Ureter (tissue), 1 donor: ENCODE data around the gene HOMEZ. TPM values are rescaled to one million over a fixed set of nuclear protein-coding genes. Genes with fewer than 3 reads are reported as not detected.
A peak's percentile ranks its signal among the peaks of the same experiment; 100 is the strongest.
"Not testable (repeated sequence)": the region's sequence is repeated elsewhere in the genome, so short reads cannot be mapped to it uniquely, and the experiment has no call there.

Experiments
- DNase-seq: peaks from one replicate; pipeline ENCODE4 v3.0.0-alpha.2; 2020; ENCODE audit warnings: low spot score
- total RNA-seq: library from RNA; stranded (reverse); gene quantifications from one replicate; pipeline ENCODE4 v1.2.4, GENCODE V29; 2023
- donor health status: DM: yes; HTN: yes; CAD: no.

Gene HOMEZ, protein sequence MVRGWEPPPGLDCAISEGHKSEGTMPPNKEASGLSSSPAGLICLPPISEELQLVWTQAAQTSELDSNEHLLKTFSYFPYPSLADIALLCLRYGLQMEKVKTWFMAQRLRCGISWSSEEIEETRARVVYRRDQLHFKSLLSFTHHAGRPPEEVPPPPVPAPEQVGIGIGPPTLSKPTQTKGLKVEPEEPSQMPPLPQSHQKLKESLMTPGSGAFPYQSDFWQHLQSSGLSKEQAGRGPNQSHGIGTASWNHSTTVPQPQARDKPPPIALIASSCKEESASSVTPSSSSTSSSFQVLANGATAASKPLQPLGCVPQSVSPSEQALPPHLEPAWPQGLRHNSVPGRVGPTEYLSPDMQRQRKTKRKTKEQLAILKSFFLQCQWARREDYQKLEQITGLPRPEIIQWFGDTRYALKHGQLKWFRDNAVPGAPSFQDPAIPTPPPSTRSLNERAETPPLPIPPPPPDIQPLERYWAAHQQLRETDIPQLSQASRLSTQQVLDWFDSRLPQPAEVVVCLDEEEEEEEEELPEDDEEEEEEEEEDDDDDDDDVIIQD
- 32.7 TPM for total RNA-seq

DNA sequence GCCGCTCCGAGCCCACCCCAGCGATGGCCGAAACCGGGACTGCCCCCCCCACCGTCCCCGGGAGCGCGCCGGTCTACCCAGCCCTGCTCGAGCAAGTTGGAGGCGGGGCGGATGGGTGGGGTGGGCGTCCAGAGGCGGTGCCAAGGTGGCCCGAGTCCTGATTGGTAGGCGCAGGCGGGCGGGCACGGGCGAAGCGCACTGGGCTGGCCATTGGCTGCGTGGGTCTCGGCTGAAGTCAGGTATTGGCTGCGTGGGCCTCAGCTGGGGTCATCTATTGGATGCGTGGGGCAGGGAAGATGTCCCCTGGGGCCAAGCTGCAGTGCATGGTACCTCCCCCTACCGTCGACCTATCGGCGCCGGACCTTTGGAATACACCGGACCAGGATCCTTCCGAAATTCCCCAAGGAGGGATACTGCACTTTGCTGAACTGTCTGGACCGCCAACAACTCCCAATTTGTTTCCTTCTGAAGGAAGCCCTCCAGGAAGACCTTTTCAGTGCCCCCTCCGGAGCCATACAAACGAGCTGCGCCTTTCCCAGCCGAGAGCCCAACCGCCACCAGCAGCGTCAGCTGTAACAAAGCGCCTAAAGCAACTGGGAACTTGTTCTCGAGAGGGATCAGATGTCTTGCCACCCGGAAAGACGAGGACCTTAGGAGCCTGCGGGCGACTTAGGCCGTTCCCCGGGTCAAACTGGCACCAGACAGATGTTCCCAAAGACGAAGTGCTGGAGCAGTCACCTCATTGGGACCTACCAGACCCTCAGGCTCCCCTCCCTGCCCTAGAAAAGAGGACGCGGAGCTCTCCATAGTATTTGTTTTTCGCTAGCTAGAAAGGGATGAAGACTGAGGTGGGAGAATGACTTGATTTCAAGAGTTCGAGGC, at the start of gene HOMEZ:
HOMEZ (minus strand) TSS at position 113 of the 882 bp plus-strand sequence. CDS start 180 bp downstream, outside the sequence.
- peak; percentile 99 for DNase-seq

DNA sequence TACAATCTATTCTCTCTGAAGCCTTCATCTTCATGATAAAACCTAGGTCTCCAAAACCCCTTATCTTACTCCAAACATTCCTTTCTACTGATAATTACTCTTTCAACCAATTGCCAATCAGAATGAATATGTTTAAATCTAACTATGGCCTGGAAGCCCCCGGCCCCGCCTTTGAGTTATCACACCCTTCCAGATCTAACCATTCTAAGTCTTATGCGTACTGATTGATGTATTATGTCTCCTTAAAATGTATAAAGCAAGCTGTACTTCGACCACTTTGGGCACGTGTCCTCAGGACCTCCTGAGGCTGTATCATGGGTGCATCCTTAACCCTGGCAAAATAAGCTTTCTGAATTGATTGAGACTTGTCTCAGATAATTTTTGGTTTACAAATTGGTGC, 49.7 kb upstream of the HOMEZ start:
- DNase-seq = no peak

DNA sequence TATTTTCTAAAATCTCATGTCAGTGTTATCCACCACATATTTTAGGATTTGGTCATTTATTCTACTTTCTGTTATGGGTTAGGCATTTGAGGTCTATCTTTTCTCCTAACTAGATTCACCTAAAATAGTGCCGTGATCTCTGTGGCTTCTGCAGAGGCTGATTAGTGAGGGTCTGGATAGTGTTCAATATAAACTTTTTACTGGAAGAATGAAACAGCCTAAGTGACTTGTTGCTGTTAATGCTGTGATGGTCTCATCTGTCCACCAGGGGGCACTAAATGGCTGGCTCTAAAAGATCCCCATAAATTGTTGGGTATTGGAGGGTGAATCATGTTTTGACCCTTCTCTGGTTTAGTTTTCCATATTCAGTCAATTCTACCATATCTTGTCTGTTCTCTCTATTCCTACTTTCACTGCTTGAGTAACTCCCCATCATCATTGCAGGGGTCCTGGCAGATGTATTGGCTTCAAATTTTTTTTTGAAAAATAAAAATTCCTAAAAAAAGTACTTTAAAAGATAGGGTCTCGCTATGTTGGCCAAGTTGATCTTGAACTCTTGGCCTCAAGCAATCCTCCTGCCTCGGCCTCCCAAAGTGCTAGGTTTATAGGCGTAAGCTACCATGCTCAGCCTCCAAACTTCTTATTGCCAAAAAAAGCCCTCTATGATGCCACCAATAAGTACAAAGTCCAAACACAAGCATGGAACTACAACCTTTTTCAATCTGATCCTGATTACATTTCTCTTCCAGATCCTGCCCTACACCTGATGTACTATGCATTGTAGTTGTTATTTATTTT, 42.2 kb upstream of the HOMEZ start:
- DNase-seq = no peak

DNA sequence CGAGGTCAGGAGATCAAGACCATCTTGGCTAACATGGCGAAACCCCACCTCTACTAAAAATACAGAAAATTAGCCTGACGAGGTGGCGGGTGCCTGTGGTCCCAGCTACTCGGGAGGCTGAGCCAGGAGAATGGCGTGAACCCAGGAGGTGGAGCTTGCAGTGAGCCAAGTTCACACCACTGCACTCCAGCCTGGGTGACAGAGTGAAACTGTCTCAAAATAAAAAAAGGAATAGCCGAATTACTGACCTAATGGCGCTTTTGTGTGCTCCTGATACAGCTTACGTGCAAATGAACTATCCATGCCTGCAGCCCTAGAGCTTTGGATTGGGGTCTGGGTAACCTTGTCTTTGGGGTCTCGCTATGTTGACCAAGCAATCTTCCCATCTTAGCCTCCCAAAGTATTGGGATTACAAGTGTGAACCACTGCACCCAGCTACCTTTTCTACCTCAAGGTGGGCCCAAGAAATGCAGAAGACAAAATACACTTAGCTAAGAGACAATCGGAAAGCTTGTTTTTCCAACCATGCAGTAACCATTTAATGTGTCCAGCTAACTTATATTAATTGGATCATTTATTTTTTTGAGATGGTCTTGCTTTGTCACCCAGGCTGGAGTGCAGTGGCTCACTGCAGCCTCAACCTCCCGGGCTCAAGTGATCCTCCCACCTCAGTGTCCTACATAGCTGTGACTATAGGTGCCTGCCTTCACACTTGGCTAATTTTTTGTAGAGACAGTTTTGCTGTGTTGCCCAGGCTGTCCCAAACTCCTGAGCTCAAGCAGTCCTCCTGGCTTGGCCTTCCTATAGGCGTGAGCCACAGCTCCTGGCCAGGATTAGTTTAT, 40.8 kb upstream of the HOMEZ start:
- DNase-seq = no peak

DNA sequence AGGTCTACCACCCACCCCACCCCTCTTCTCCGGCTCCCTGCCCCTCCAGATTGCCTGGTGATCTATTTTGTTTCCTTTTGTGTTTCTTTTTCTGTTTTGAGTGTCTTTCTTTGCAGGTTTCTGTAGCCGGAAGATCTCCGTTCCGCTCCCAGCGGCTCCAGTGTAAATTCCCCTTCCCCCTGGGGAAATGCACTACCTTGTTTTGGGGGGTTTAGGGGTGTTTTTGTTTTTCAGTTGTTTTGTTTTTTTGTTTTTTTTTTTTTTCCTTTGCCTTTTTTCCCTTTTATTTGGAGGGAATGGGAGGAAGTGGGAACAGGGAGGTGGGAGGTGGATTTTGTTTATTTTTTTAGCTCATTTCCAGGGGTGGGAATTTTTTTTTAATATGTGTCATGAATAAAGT, 39.8 kb upstream of the HOMEZ start:
- DNase-seq = not testable (repeated sequence)

DNA sequence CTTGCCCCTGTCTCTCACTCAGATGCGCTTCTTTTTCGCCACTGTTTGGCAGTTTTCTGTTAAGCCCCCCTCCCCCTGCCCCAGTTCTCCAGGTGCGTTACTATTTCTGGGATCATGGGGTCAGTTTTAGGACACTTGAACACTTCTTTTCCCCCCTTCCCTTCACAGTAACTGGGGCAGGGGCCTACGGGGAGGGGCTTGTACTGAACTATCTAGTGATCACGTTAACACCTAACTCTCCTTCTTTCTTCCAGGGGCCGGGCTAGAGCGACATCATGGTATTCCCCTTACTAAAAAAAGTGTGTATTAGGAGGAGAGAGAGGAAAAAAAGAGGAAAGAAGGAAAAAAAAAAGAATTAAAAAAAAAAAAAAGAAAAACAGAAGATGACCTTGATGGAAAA, 39.1 kb upstream of the HOMEZ start:
- no peak for DNase-seq

DNA sequence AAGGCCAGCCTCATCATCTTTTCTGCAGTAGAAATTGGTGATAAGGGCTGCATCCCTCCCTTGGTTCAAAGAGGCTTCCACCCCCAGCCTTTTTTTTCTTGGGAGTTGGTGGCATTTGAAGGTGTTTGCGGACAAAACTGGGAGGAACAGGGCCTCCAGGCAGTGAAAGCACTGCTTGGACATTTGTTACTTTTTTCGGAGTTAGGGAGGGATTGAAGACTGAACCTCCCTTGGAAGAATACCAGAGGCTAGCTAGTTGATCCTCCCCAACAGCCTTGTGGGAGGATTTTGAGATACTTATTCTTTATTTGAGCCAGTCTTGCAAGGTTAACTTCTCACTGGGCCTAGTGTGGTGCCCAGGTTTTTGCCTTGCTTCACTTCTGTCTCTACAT, 38.5 kb upstream of the HOMEZ start:
- no peak for DNase-seq

DNA sequence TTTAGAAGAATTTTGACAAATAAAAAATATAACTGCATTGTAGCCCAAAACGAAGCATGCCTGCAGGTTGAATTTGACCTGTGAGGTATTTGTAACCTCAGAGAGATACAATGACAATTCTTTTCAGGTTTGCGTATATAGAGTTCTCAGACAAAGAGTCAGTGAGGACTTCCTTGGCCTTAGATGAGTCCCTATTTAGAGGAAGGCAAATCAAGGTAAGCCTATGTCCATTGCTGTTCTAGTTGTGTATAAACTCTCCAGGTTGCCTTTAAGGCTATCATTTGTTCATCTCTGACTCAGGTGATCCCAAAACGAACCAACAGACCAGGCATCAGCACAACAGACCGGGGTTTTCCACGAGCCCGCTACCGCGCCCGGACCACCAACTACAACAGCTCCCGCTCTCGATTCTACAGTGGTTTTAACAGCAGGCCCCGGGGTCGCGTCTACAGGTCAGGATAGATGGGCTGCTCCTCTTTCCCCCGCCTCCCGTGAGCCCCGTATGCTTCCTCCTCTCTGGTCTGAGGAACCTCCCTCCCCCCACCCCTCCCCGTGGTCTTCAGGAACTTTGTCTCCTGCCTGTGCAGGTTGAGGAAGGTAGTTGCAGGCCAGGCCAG, 38.0 kb upstream of the HOMEZ start:
- no peak for DNase-seq

DNA sequence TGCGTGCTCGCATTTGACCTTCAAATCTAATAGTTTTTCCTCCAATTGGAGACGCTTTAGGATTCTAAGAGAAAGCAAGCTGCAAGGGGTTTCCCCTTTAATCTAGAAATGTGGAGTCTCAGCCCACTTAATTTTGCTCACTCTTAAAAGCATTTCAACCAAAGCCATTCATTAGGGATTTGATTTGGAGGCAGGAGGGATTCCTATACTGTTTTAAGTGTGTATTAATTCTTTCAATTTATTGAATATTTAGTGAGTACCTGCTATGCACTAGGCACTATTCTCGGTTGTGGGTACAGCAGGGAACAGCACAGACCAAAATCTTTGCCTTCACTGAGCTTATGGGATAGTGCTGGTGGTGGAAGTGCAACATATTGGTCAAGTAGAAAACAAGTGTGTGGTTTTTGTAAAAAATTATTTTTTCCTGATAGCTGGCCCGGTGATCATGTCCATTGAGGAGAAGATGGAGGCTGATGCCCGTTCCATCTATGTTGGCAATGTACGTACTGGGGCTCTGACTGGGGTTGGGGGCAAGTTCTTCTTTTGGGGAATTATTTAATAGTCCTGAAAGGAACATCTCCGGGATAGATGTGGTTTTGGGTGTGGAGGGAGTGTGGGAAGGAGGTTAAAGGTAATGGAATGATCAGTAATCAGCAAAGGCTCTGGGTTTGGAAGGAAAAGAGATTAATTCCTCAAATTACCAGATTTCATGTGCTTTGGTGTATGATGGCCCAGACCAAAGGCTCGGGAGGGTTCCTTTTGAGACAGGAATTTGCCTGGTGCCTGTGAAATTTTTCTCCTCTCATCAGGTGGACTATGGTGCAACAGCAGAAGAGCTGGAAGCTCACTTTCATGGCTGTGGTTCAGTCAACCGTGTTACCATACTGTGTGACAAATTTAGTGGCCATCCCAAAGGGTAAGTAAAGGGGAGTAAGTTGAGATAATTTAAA, 36.9 kb upstream of the HOMEZ start:
- no peak for DNase-seq

DNA sequence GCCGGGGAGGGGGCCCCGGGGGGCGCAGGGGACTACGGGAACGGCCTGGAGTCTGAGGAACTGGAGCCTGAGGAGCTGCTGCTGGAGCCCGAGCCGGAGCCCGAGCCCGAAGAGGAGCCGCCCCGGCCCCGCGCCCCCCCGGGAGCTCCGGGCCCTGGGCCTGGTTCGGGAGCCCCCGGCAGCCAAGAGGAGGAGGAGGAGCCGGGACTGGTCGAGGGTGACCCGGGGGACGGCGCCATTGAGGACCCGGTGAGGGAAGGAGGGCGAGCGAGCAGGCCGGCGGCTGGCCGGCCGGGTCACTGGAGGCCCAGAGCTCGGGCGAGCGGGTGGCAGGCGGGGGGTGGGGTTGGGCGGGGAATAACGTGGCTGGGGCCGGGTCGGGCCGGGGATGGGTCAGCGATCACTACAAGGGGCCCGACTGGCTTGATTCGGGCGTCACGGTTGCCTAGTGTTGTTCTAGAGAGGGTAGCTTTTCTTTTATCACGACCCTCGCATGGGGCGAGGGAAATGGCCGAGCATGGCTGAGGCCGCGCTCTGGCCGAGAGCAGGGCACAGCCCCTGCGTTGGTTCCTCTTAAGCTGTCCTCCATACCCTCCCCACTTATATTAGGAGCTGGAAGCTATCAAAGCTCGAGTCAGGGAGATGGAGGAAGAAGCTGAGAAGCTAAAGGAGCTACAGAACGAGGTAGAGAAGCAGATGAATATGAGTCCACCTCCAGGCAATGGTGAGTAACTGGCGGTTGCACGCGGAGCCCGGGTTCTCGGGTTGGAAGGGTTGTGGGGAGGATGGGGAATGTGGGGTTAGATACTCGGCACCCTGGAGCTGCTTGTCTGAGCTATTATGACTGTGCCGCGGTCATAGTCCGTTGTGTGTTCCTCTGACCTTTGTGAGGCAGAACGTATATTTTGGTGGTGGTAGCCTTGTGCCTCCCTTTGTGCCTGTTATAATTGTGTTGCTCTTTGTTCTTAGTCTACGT, 35.9 kb upstream of the HOMEZ start:
- peak; percentile 65 for DNase-seq

DNA sequence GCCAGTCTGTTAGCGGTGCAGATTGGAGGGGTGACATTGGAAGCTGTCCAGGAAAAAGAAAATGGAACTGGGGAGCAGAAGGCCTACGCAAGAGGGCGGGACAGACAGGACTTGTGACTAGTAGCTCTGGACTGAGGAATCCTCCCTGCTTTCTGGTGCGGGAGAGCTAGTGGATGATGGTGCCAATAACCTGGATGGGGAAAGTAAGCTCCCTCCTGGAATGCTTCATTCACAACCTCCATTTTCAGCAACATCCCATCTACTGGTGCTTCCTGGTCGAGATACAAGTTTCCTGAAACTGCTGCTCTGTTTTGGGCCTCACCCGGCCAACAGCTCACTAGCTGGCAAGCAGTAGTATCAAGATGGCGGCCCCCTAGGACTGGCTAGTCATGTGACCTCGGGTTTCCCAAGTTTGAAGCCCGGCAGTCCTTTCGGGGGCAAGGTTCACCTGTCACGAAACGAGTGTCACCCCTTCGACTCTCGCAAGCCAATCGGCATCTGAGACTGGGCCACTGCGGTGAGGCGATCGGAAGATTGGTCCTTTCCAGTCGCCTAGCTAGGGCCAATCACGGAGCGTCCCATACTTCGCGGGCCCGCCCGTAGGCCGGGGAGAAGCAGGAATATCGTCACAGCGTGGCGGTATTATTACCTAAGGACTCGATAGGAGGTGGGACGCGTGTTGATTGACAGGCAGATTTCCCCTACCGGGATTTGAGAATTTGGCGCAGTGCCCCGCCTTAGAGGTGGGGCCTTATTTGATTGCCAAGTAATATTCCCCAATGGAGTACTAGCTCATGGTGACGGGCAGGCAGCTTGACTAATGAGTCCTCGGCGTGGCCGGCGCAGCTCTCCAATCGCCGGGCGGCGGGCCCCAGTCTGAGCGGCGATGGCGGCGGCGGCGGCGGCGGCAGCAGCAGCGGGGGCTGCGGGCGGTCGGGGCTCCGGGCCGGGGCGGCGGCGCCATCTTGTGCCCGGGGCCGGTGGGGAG, 34.9 kb upstream of the HOMEZ start, which contains the start of gene PABPN1:
PABPN1 (plus strand) TSS at position 874 of the 988 bp plus-strand sequence; CDS start at position 887, 13 bp downstream.
- DNase-seq = peak; percentile 99

DNA sequence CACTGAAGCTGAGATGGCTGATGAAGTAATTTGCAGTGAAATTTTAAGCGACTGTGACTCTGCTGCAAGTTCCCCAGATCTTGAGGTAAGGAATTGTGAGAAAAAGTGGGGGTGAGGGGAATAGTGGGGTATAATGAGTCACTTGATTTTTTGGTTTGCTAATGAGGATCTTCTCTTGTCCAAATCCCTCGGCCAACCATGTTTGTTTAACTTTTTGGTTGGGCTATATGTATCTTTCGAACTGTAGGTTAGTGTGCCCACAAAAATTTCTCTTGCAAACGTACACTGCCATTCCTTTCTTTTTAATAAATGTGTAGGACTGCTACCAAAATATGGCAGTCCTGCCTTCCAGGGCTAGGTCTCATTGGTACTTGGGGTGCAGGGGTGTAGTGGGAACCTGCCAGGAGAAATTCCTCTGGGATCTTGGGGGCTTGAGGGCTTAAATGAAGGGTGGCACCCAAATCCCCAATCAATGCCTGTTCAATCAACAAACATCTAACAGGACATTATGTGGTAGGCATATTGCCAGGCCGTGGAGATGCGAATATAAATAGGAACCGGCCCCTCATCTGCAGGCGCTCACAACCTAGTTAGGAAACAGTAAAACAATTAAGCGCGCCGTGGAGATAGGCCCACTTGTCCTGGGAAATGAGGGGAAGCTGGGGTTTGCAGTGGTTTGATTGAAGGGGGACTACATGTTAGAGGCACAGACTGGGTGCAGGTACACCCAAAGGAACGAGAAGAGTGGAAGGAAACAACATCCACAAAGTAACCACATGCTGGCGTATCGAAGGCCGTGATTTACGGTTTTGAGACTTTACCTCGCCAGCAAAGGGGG, 34.0 kb upstream of the HOMEZ start:
- no peak for DNase-seq

DNA sequence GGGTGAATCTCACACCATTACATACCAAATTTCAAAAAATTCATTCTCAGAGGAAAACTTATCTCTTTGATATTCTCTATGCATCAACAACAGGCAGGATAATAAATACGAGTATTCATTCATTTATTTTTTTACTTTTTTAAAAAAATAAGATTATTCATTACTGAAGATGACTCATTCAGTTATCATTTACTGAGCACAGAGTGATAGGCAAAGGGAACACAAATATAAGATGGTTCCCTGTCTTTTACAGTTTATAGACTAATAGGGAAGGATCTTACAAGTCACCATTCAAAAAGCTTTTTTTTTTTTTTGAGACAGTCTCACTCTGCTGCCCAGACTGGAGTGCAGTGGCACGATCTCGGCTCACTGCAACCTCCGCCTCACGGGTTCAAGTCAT, 30.4 kb upstream of the HOMEZ start:
- no peak for DNase-seq

DNA sequence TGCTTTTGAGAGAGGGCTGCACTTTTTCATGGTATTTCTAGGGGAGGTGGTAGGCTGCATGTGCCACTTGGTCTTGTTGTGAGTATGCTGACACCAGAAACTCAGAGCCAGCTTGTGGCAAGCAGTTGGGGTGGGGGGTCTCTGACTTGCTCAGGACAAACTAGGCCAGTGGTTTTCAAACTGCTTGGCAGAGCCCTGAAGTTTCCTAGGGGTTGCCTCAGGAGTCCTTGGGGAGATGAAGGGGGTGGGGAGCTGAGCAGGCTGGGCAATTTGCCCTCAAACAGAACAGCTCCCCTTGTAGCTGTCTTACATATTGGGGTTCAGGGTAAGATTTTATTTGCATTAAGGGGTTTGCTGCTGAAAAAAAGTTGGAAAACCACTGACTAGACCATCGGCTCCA, 24.6 kb upstream of the HOMEZ start:
- DNase-seq = no peak

DNA sequence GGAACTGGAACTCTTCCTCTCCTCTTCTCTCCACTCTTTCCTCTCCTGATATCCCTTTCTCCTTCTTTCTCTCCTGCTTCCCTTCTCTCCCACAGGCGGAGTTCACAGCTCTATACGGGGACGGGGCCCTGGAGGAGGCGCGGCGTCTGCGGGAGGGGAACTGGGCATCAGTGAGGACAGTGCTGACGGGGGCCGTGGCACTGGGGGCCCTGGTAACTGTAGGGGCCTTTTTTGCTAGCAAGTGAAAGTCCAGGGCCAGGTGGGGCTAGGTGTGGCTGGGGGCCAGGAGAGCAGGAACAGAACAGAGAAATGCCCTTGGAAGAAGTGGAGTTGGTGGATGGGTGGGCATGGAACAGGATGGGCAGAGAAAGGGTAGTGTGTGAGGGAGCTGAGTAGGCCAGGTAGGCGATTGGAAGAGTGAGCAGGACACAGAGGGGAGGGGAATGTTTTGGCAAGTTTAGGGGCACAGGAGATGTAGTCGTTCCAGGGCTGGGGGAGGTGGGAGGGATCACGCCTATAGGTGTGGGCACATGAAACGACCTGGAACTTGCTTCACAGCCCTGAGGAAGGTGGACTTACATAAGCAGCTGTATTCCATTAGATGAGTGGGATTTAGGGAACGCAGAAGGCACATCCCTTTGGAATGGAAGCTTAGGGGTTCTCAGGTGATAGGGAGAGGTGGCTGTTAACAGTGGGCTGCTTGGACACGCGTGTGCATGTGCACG, 23.0 kb upstream of the HOMEZ start:
- no peak for DNase-seq
